OCI-LY7 (cell line): ENCODE measurements around the gene PSD4. TPM values are rescaled to one million over a fixed set of nuclear protein-coding genes. Genes with fewer than 3 reads are reported as not detected.
A peak's percentile ranks its signal among the peaks of the same experiment; 100 is the strongest.

Experiments
- BruUV-seq: library from RNA; stranded (reverse); fragments of 400-500 nt; replicated peaks from 2 replicates; lab custom pipeline; 2021; lab: Mats Ljungman, UMichigan
- CTCF ChIA-PET: fragments of 300-600 bp; sonication (Branson Sonifier 250); formaldehyde crosslinking; loops from one replicate; lab custom pipeline; 2022; ENCODE audit warnings: antibody characterized with exemption; ENCODE audit not compliant: unreplicated experiment; lab: Charles Lee
- POLR2A ChIA-PET: fragments of 300-600 bp; sonication (Branson Sonifier 250); formaldehyde crosslinking; loops from one replicate; lab custom pipeline; 2022; ENCODE audit warnings: antibody characterized with exemption; lab: Charles Lee
- DNase-seq: peaks from one replicate; pipeline ENCODE4 v3.0.0-alpha.2; 2015; ENCODE audit warnings: low spot score
- H2AFZ ChIP-seq: fragments of 200-600 bp; sonication (generic), shearing (Covaris generic); 2 replicates; pipeline ENCODE4 v1.6.1; 2014; ENCODE audit warnings: mild to moderate bottlenecking, antibody characterized with exemption, low read length, moderate library complexity
- H3K27ac ChIP-seq: fragments of 200-600 bp; sonication (generic); 2 replicates; pipeline ENCODE4 v1.5.1; 2014; ENCODE audit warnings: mixed run types, low read depth, mild to moderate bottlenecking, moderate library complexity, low read length, inconsistent platforms; ENCODE audit not compliant: poor library complexity, severe bottlenecking
- H3K36me3 ChIP-seq: fragments of 200-600 bp; sonication (generic); 2 replicates; pipeline ENCODE4 v1.6.1; 2014; ENCODE audit warnings: mild to moderate bottlenecking, antibody characterized with exemption, low read length, moderate library complexity, mixed read lengths; ENCODE audit not compliant: insufficient read depth
- H3K4me1 ChIP-seq: fragments of 200-600 bp; sonication (generic); 2 replicates; pipeline ENCODE4 v1.5.1; 2014; ENCODE audit warnings: mild to moderate bottlenecking, low read length; ENCODE audit not compliant: insufficient read depth, poor library complexity, severe bottlenecking
- H3K4me2 ChIP-seq: fragments of 200-600 bp; sonication (generic); 2 replicates; pipeline ENCODE4 v1.6.1; 2014; ENCODE audit warnings: mild to moderate bottlenecking, low read length
- H3K4me3 ChIP-seq: fragments of 200-600 bp; sonication (generic); 2 replicates; pipeline ENCODE4 v1.5.1; 2014; ENCODE audit warnings: mild to moderate bottlenecking, low read depth, low read length; ENCODE audit not compliant: poor library complexity, severe bottlenecking
- H3K79me2 ChIP-seq: fragments of 200-600 bp; sonication (generic); 2 replicates; pipeline ENCODE4 v1.6.1; 2016; ENCODE audit warnings: low read depth, mild to moderate bottlenecking, low read length, moderate library complexity, mixed read lengths; ENCODE audit not compliant: insufficient read depth
- H3K9me2 ChIP-seq: fragments of 200-600 bp; sonication (generic); 2 replicates; pipeline ENCODE4 v1.6.1; 2016; ENCODE audit warnings: mild to moderate bottlenecking, low read length, mixed read lengths; ENCODE audit not compliant: insufficient read depth
- H3K9me3 ChIP-seq: fragments of 200-600 bp; sonication (generic); 2 replicates; pipeline ENCODE4 v1.6.1; 2014; ENCODE audit warnings: mild to moderate bottlenecking, mixed run types, low read length, mixed read lengths
- H4K20me1 ChIP-seq: fragments of 200-600 bp; sonication (generic); 2 replicates; pipeline ENCODE4 v1.6.1; 2014; ENCODE audit warnings: mild to moderate bottlenecking, antibody characterized with exemption, low read length, moderate library complexity, mixed read lengths; ENCODE audit not compliant: insufficient read depth
- EZH2phosphoT487 ChIP-seq: fragments of 200-600 bp; sonication (generic); IDR thresholded peaks from 2 replicates; pipeline ENCODE4 v1.6.1; 2018; ENCODE audit warnings: low read depth, borderline replicate concordance, mild to moderate bottlenecking, mixed run types, antibody characterized with exemption, low read length, moderate library complexity, mixed read lengths
- intact Hi-C: fragments of 100-400 bp; cut with micrococcal nuclease; formaldehyde crosslinking; loops from one replicate; pipeline ENCODE4 v1.10.0; 2022; ENCODE audit not compliant: unreplicated experiment
- total RNA-seq, 2 experiments: library from RNA; depleted of rRNA in 1 of 2; stranded (reverse); fragments of >200 nt in 1 of 2; shearing (Covaris generic) in 1 of 2; gene quantifications; 2 replicates each; pipeline ENCODE4 v1.2.3, GENCODE V29; 2014 to 2022
- TF ChIP-seq, protein P1 (sequence below): fragments of 200-600 bp; sonication (generic); conservative IDR thresholded peaks from 2 replicates; pipeline ENCODE4 v1.5.1; 2014; ENCODE audit warnings: mild to moderate bottlenecking, antibody characterized with exemption, low read length, moderate library complexity, mixed read lengths

The PSD4 gene
- total RNA-seq, 2 experiments from 2014 or later, result 99.6 to 100 TPM

DNA sequence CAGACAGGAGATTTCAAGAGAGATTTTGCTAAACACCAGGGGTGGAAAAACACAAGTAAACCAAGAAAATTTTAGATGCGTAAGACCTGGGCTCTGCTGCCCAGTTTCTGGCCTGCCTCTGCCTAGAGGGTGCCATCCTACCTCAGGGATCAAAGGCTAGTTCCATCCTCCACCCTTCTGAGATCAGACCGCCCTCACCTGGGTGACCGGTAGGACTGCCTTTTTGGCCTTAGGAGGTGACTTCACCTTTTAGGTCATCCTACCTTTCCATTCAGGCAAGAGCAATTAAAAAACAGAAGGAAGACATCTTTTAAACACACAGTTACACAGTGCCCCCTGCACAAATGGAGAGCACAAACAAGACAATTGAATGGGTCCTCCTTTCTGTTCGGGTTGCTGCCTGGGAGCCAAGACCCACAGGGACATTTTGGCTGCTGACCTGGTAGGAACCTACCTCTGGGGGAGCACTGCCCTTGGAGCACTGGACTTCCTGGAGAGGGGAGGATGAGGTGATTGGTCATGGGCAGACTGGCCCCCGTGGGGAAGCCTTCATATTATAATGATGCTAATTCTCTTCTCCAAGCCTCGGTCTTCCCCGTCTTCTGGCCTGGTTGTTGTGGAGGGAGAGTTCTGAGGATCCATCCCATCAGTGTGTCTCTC, 3.1 kb downstream of the PSD4 start:
- BruUV-seq, result no TSS peak
- intact Hi-C loops, result loop anchor here (10.0 kb wide), 1 partner anchor 688 kb away; no protein-coding TSS in a partner anchor

DNA sequence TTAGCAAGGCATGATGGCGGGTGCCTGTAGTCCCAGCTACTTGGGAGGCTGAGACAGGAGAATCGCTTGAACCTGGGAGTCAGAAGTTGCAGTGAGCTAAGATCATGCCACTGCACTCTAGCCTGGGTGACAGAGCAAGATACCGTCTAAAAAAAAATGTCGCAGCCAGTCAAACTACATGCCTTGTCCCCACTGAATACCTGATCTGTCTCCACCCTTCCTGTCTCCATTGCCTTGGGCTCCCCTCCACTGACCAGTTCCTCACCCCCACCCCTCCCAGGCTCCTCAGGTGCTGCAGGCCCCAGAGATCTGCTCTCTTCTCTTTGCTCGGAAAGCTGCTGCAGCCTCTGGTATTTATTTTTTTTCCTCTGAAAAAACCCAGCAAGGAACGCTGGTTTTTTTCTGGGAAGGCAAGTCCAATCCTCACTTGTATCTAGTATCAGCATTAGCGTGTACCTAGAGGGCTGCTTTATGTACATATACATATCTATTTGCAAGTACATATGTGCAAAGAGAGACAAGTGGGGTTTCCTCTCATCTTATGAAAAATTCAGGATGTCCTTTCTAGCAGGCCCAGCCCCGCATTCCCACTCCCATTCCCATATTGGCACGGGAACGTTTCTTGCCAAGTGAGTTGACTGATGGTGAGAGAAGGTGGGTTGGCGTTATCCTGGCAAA, 4.4 kb downstream of the PSD4 start:
- Histone ChIP-seq H4K20me1 (peaks cover 28% of the 10 kb centered on the region), H3K36me3 (peaks cover 52% of the 10 kb centered on the region), H3K4me1 (peaks cover 28% of the 10 kb centered on the region), H3K9me2 (no peaks in the 10 kb centered on the region), H3K4me2 (no peak overlapping the region), H2AFZ (no peak overlapping the region), H3K79me2 (peaks cover 61% of the 10 kb centered on the region), H3K9me3 (no peaks in the 10 kb centered on the region), H3K4me3 (no peak overlapping the region), H3K27ac (no peak overlapping the region)
- intact Hi-C loops, result loop anchor here (10.0 kb wide), 1 partner anchor 687 kb away; no protein-coding TSS in a partner anchor
- POLR2A ChIA-PET, result no interaction called here
- no peak for DNase-seq
- TF ChIP-seq, protein P1, sequence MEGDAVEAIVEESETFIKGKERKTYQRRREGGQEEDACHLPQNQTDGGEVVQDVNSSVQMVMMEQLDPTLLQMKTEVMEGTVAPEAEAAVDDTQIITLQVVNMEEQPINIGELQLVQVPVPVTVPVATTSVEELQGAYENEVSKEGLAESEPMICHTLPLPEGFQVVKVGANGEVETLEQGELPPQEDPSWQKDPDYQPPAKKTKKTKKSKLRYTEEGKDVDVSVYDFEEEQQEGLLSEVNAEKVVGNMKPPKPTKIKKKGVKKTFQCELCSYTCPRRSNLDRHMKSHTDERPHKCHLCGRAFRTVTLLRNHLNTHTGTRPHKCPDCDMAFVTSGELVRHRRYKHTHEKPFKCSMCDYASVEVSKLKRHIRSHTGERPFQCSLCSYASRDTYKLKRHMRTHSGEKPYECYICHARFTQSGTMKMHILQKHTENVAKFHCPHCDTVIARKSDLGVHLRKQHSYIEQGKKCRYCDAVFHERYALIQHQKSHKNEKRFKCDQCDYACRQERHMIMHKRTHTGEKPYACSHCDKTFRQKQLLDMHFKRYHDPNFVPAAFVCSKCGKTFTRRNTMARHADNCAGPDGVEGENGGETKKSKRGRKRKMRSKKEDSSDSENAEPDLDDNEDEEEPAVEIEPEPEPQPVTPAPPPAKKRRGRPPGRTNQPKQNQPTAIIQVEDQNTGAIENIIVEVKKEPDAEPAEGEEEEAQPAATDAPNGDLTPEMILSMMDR, result no peak
- no peak for TF ChIP-seq EZH2phosphoT487
- CTCF ChIA-PET, result no interaction called here
- no TSS peak for BruUV-seq

More for the DNA sequence above, 3.1 kb downstream of the PSD4 start:
- Histone ChIP-seq H3K36me3 (peaks cover 39% of the 10 kb centered on the region), H4K20me1 (peaks cover 28% of the 10 kb centered on the region), H3K79me2 (peaks cover 61% of the 10 kb centered on the region), H3K4me2 (peak overlapping the region; percentile 100), H3K9me2 (no peaks in the 10 kb centered on the region), H3K4me3 (peak overlapping the region; percentile 90), H3K27ac (peak overlapping the region; percentile 87), H3K4me1 (peaks cover 33% of the 10 kb centered on the region), H2AFZ (no peak overlapping the region), H3K9me3 (no peaks in the 10 kb centered on the region)
- DNase-seq, result no peak
- TF ChIP-seq, protein P1, result no peak
- no peak for TF ChIP-seq EZH2phosphoT487
- ChIA-PET CTCF (no interaction called here), POLR2A (interaction anchor here (3.8 kb wide), 1 partner anchor 39 kb away, joined by 25 read pairs; no protein-coding TSS in a partner anchor)
